ENCODE measurements around the gene MAP3K14.

MAP3K14 gene

GRCh38 chr17:45237686-45238085, 79.1 kb downstream of the MAP3K14 start:
- DNase-seq (ENCODE audit: low read depth), result no peak
- no peak for TF ChIP-seq CTCF (IDR thresholded peaks at IDR 0.05; ENCODE audit: insufficient read depth, low read depth, low read length, missing control alignments)
- no peak overlapping the region for H3K4me3 ChIP-seq (ENCODE audit: low read length)

GRCh38 chr17:45236282-45236606, 80.6 kb downstream of the MAP3K14 start:
- TF ChIP-seq CTCF (IDR thresholded peaks at IDR 0.05; ENCODE audit: insufficient read depth, low read depth, low read length, missing control alignments), result no peak
- no peak overlapping the region for H3K4me3 ChIP-seq (ENCODE audit: low read length)
- no peak for DNase-seq (ENCODE audit: low read depth)

GRCh38 chr17:45235416-45236281, 81.2 kb downstream of the MAP3K14 start:
- TF ChIP-seq CTCF (IDR thresholded peaks at IDR 0.05; ENCODE audit: insufficient read depth, low read depth, low read length, missing control alignments), result peak; percentile 90
- DNase-seq (ENCODE audit: low read depth), result peak; percentile 83
- no peak overlapping the region for H3K4me3 ChIP-seq (ENCODE audit: low read length)

- TF ChIP-seq CTCF (IDR thresholded peaks at IDR 0.05; ENCODE audit: insufficient read depth, low read depth, low read length, missing control alignments), result peak; percentile 30
- peak; percentile 18 for DNase-seq (ENCODE audit: low read depth)
- no peak overlapping the region for H3K4me3 ChIP-seq (ENCODE audit: low read length)
These were observed 82.0 kb downstream of the MAP3K14 start for GRCh38 chr17:45234641-45235415.

- H3K4me3 ChIP-seq (ENCODE audit: low read length), result no peak overlapping the region
- no peak for TF ChIP-seq CTCF (IDR thresholded peaks at IDR 0.05; ENCODE audit: insufficient read depth, low read depth, low read length, missing control alignments)
- DNase-seq (ENCODE audit: low read depth), result no peak
These were observed 83.3 kb downstream of the MAP3K14 start for GRCh38 chr17:45233423-45233924.

- no peak overlapping the region for H3K4me3 ChIP-seq (ENCODE audit: low read length)
- no peak for DNase-seq (ENCODE audit: low read depth)
- no peak for TF ChIP-seq CTCF (IDR thresholded peaks at IDR 0.05; ENCODE audit: insufficient read depth, low read depth, low read length, missing control alignments)
These were observed 84.1 kb downstream of the MAP3K14 start for GRCh38 chr17:45232514-45233422.
